ENCODE data around the gene PDS5A. TPM values are rescaled to one million over a fixed set of nuclear protein-coding genes. Genes with fewer than 3 reads are reported as not detected.
A peak's percentile ranks its signal among the peaks of the same experiment; 100 is the strongest.
"Not testable (repeated sequence)": the region's sequence is repeated elsewhere in the genome, so short reads cannot be mapped to it uniquely, and the experiment has no call there.

The PDS5A gene
- total and polyA plus RNA-seq, 2 experiments from 2014 or later = 19.2 to 37.8 TPM

GRCh38 chr4:39950861-39951481, 26.7 kb downstream of the PDS5A start:
- H3K4me3 ChIP-seq = no peak overlapping the region
- no peaks in the 10 kb centered on the region for H3K27me3 ChIP-seq
- H3K4me1 ChIP-seq (ENCODE audit: low read depth) = no peaks in the 10 kb centered on the region
- peak overlapping the region; percentile 48 for H3K27ac ChIP-seq
- H3K36me3 ChIP-seq = no peaks in the 10 kb centered on the region
- no peak for TF ChIP-seq CTCF (IDR thresholded peaks at IDR 0.05; ENCODE audit: low read depth, low read length)
- H3K9me3 ChIP-seq (ENCODE audit: low read depth) = no peaks in the 10 kb centered on the region
- no peak for DNase-seq (ENCODE audit: low read depth in 1 of 2, low spot score in 1 of 2)

- DNase-seq (ENCODE audit: low read depth in 1 of 2, low spot score in 1 of 2) = no peak
- H3K4me3 ChIP-seq = no peak overlapping the region
- no peaks in the 10 kb centered on the region for H3K4me1 ChIP-seq (ENCODE audit: low read depth)
- TF ChIP-seq CTCF (IDR thresholded peaks at IDR 0.05; ENCODE audit: low read depth, low read length) = no peak
- H3K9me3 ChIP-seq (ENCODE audit: low read depth) = no peaks in the 10 kb centered on the region
- H3K36me3 ChIP-seq = no peaks in the 10 kb centered on the region
- no peak overlapping the region for H3K27ac ChIP-seq
- H3K27me3 ChIP-seq = no peaks in the 10 kb centered on the region
Observed at GRCh38 chr4:39947963-39948362, 29.7 kb downstream of the PDS5A start.

GRCh38 chr4:39947417-39947816, 30.3 kb downstream of the PDS5A start:
- no peak for DNase-seq (ENCODE audit: low read depth in 1 of 2, low spot score in 1 of 2)
- no peak for TF ChIP-seq CTCF (IDR thresholded peaks at IDR 0.05; ENCODE audit: low read depth, low read length)
- Histone ChIP-seq H3K4me1 (ENCODE audit: low read depth) (no peaks in the 10 kb centered on the region), H3K27ac (no peak overlapping the region), H3K4me3 (no peak overlapping the region), H3K27me3 (no peaks in the 10 kb centered on the region), H3K9me3 (ENCODE audit: low read depth) (no peaks in the 10 kb centered on the region), H3K36me3 (no peaks in the 10 kb centered on the region)

DNA sequence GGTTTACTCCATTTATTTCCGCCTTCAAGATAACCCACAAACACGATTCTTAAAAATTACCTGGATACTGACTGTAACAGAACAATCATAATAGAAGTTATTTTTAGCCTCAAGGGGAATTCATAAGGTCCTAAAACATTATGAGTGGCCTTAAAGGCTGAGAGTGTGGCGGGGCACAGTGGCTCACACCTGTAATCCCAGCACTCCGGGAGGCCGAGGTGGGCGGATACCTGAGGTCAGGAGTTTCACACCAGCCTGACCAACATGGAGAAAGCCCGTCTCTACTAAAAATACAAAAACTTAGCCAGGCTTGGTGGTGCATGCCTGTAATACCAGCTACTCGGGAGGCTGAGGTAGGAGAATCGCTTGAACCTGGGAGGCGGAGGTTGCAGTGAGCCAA, 33.5 kb downstream of the PDS5A start:
- H3K27ac ChIP-seq; H3K36me3 ChIP-seq; H3K4me1 ChIP-seq (ENCODE audit: low read depth); H3K27me3 ChIP-seq; DNase-seq (ENCODE audit: low read depth in 1 of 2, low spot score in 1 of 2); H3K9me3 ChIP-seq (ENCODE audit: low read depth); H3K4me3 ChIP-seq: not testable (repeated sequence)

DNA sequence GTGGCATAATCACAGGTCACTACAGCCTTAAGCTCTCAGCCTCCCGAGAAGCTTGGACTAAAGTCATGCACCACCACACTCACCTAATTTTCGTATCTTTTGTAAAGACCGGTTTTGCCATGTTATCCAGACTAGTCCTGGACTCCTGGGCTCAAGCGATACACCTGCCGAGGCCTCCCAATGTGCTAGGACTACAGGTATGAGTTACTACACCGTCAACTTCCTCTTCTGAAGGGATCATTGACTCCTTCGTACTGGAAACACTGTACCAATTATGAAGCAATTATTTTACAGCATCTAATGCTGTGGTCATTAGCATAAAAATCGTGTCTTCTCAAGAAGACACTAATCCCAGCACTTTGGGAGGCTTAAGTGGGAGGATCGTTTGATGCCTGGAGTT, 35.2 kb downstream of the PDS5A start:
- TF ChIP-seq CTCF (IDR thresholded peaks at IDR 0.05; ENCODE audit: low read depth, low read length) = no peak
- no peaks in the 10 kb centered on the region for H3K36me3 ChIP-seq
- H3K27ac ChIP-seq = no peak overlapping the region
- H3K4me1 ChIP-seq (ENCODE audit: low read depth) = no peaks in the 10 kb centered on the region
- H3K9me3 ChIP-seq (ENCODE audit: low read depth) = no peaks in the 10 kb centered on the region
- no peaks in the 10 kb centered on the region for H3K27me3 ChIP-seq
- no peak overlapping the region for H3K4me3 ChIP-seq
- DNase-seq (ENCODE audit: low read depth in 1 of 2, low spot score in 1 of 2) = no peak

- Histone ChIP-seq H3K9me3 (ENCODE audit: low read depth) (no peaks in the 10 kb centered on the region), H3K4me3 (no peak overlapping the region), H3K36me3 (no peaks in the 10 kb centered on the region), H3K27ac (no peak overlapping the region), H3K27me3 (no peaks in the 10 kb centered on the region), H3K4me1 (ENCODE audit: low read depth) (no peaks in the 10 kb centered on the region)
- no peak for DNase-seq (ENCODE audit: low read depth in 1 of 2, low spot score in 1 of 2)
- no peak for TF ChIP-seq CTCF (IDR thresholded peaks at IDR 0.05; ENCODE audit: low read depth, low read length)
Observed at GRCh38 chr4:39941682-39942217, 36.0 kb downstream of the PDS5A start.
